HCT116 (cell line): Measurements from ENCODE around the gene HHIPL1. TPM values are rescaled to one million over a fixed set of nuclear protein-coding genes. Genes with fewer than 3 reads are reported as not detected.

ENCODE experiments used
- ATAC-seq: fragments of 200-7000 bp; cut with Tn5 transposase; 2 replicates; pipeline ENCODE4 v1.9.1; 2020; ENCODE audit warnings: mild to moderate bottlenecking, moderate library complexity
- BruUV-seq: library from RNA; stranded (reverse); fragments of 400-500 nt; replicated peaks from 2 replicates; lab custom pipeline; 2021; lab: Mats Ljungman, UMichigan
- CTCF ChIA-PET: fragments of 300-600 bp; sonication (Branson Sonifier 250); formaldehyde crosslinking; loops from one replicate; lab custom pipeline; 2021; ENCODE audit warnings: antibody characterized with exemption; lab: Charles Lee
- POLR2A ChIA-PET: fragments of 300-600, 350-600 bp; sonication (Branson Sonifier 250); formaldehyde crosslinking; loops from one replicate; lab custom pipeline; 2021; ENCODE audit warnings: antibody characterized with exemption; lab: Charles Lee
- RAD21 ChIA-PET, 2 experiments: fragments of 300-600 bp; sonication (Branson Sonifier 250); formaldehyde crosslinking; loops; one replicate each; lab custom pipeline; 2023; ENCODE audit warnings: low total read pairs in 2 of 2; ENCODE audit not compliant: uncharacterized antibody in 2 of 2, unreplicated experiment in 2 of 2, low non-redundant PET in 1 of 2; lab: Charles Lee
- DNase-seq: peaks from one replicate; pipeline ENCODE4 v3.0.0-alpha.2; 2010; ENCODE audit warnings: low read depth, low spot score
- H2AFZ ChIP-seq: fragments of 200-600 bp; shearing (Covaris generic), sonication (generic); 2 replicates; pipeline ENCODE4 v1.6.1; 2017; ENCODE audit warnings: low read depth, mixed run types, mixed read lengths, antibody characterized with exemption, low read length; ENCODE audit not compliant: poor library complexity, severe bottlenecking
- H3K27ac ChIP-seq: 2 replicates; pipeline ENCODE4 v1.5.1; 2012; ENCODE audit warnings: low read depth, low read length
- H3K27me3 ChIP-seq: fragments of 200-600 bp; sonication (generic); 2 replicates; pipeline ENCODE4 v1.6.1; 2016; ENCODE audit warnings: mixed run types, low read length, mixed read lengths; ENCODE audit not compliant: insufficient read depth
- H3K36me3 ChIP-seq, 2 experiments: fragments of 200-500 bp in 1 of 2; fragments of 200-600 bp in 1 of 2; sonication (Bioruptor generic) in 1 of 2; sonication (generic) in 1 of 2; 2 replicates each; pipeline versions ENCODE4 v1.5.1 to v1.6.1; 2014 to 2016; ENCODE audit warnings: low read length in 2 of 2, inconsistent platforms in 1 of 2, mixed read lengths in 1 of 2, mixed run types in 1 of 2; ENCODE audit not compliant: insufficient read depth in 2 of 2, control insufficient read depth in 1 of 2
- H3K4me1 ChIP-seq, 2 experiments: fragments of 200-600 bp in 1 of 2; sonication (generic) in 1 of 2; 2 replicates each; pipeline versions ENCODE4 v1.5.1 to v1.6.1; 2012 to 2017; ENCODE audit warnings: low read length in 2 of 2, inconsistent platforms in 1 of 2, mild to moderate bottlenecking in 1 of 2, mixed read lengths in 1 of 2, mixed run types in 1 of 2, moderate library complexity in 1 of 2; ENCODE audit not compliant: insufficient read depth in 2 of 2, control insufficient read depth in 1 of 2
- H3K4me2 ChIP-seq: fragments of 200-600 bp; sonication (generic); 2 replicates; pipeline ENCODE4 v1.6.1; 2017; ENCODE audit warnings: mixed run types, low read length, mixed read lengths
- H3K4me3 ChIP-seq, 2 experiments: fragments of 200-600 bp in 1 of 2; sonication (generic) in 1 of 2; replicated peaks in 1 of 2; 2 replicates each; pipeline ENCODE4 v1.5.1; 2011 to 2016; ENCODE audit warnings: low read length in 2 of 2, control low read depth in 1 of 2, low read depth in 1 of 2, mild to moderate bottlenecking in 1 of 2, mixed read lengths in 1 of 2, mixed run types in 1 of 2
- H3K79me2 ChIP-seq: fragments of 200-600 bp; sonication (generic); 2 replicates; pipeline ENCODE4 v1.6.1; 2017; ENCODE audit warnings: mild to moderate bottlenecking, mixed run types, low read length, moderate library complexity, mixed read lengths; ENCODE audit not compliant: insufficient read depth
- H3K9ac ChIP-seq: fragments of 200-600 bp; sonication (generic); 2 replicates; pipeline ENCODE4 v1.6.1; 2016; ENCODE audit warnings: low read length, mixed read lengths
- H3K9me2 ChIP-seq: fragments of 200-600 bp; sonication (generic), shearing (Covaris generic); 2 replicates; pipeline ENCODE4 v1.6.1; 2017; ENCODE audit warnings: mixed run types, mild to moderate bottlenecking, moderate library complexity; ENCODE audit not compliant: insufficient read depth
- H3K9me3 ChIP-seq, 2 experiments: fragments of 200-500 bp in 1 of 2; fragments of 200-600 bp in 1 of 2; sonication (Bioruptor generic) in 1 of 2; sonication (generic) in 1 of 2; 2 replicates each; pipeline ENCODE4 v1.6.1; 2014 to 2017; ENCODE audit warnings: low read length in 2 of 2, mixed read lengths in 2 of 2, inconsistent platforms in 1 of 2, low read depth in 1 of 2, mild to moderate bottlenecking in 1 of 2, mixed run types in 1 of 2, moderate library complexity in 1 of 2; ENCODE audit not compliant: control insufficient read depth in 1 of 2, insufficient read depth in 1 of 2
- H4K20me1 ChIP-seq: fragments of 200-600 bp; sonication (generic), shearing (Covaris generic); 2 replicates; pipeline ENCODE4 v1.6.1; 2017; ENCODE audit warnings: mixed run types, mild to moderate bottlenecking, moderate library complexity; ENCODE audit not compliant: insufficient read depth
- CBX3 ChIP-seq: IDR thresholded peaks from 2 replicates; pipeline ENCODE4 v1.6.1; 2012; ENCODE audit warnings: low read depth
- CTCF ChIP-seq, 3 experiments: fragments of 200-600 bp in 1 of 3; sonication (generic) in 1 of 3; IDR thresholded peaks in 2 of 3; conservative IDR thresholded peaks in 1 of 3; 2 replicates each; pipeline ENCODE4 v1.5.1; 2012 to 2017; ENCODE audit warnings: low read depth in 2 of 3, low read length in 2 of 3, antibody characterized with exemption in 1 of 3, borderline replicate concordance in 1 of 3, control low read depth in 1 of 3, mild to moderate bottlenecking in 1 of 3, mixed read lengths in 1 of 3, mixed run types in 1 of 3, moderate library complexity in 1 of 3; ENCODE audit not compliant: insufficient read depth in 1 of 3
- EGR1 ChIP-seq: IDR thresholded peaks from 2 replicates; pipeline ENCODE4 v1.6.1; 2012; ENCODE audit warnings: low read depth
- ELF1 ChIP-seq: IDR thresholded peaks from 2 replicates; pipeline ENCODE4 v1.6.1; 2012; ENCODE audit warnings: low read depth, borderline replicate concordance
- EZH2phosphoT487 ChIP-seq: fragments of 200-600 bp; IDR thresholded peaks from 2 replicates; pipeline ENCODE4 v1.6.1; 2018; ENCODE audit warnings: antibody characterized with exemption, borderline replicate concordance
- POLR2A ChIP-seq: IDR thresholded peaks from 2 replicates; pipeline ENCODE4 v1.7.0; 2011; ENCODE audit warnings: borderline replicate concordance; ENCODE audit not compliant: insufficient read depth, insufficient read length; ENCODE audit errors: extremely low read depth
- POLR2AphosphoS5 ChIP-seq: IDR thresholded peaks from 2 replicates; pipeline ENCODE4 v1.6.1; 2011; ENCODE audit warnings: mild to moderate bottlenecking, low read depth, low read length, moderate library complexity
- REST ChIP-seq: IDR thresholded peaks from 2 replicates; pipeline ENCODE4 v1.6.1; 2012; ENCODE audit warnings: low read depth
- SIN3A ChIP-seq: IDR thresholded peaks from 2 replicates; pipeline ENCODE4 v1.6.1; 2012; ENCODE audit warnings: low read depth
- SP1 ChIP-seq: IDR thresholded peaks from 2 replicates; pipeline ENCODE4 v1.6.1; 2012; ENCODE audit warnings: low read depth
- SRF ChIP-seq: IDR thresholded peaks from 2 replicates; pipeline ENCODE4 v1.6.1; 2012; ENCODE audit warnings: low read depth
- TCF7L2 ChIP-seq: IDR thresholded peaks from 2 replicates; pipeline ENCODE4 v1.7.0; 2011; ENCODE audit warnings: borderline replicate concordance, inconsistent platforms; ENCODE audit not compliant: insufficient read depth, insufficient read length; ENCODE audit errors: extremely low read depth
- YY1 ChIP-seq: IDR thresholded peaks from 2 replicates; pipeline ENCODE4 v1.6.1; 2011; ENCODE audit warnings: low read length, low read depth, moderate library complexity, mild to moderate bottlenecking; ENCODE audit not compliant: insufficient replicate concordance; ENCODE audit errors: extremely low read depth
- ZBTB33 ChIP-seq: IDR thresholded peaks from 2 replicates; pipeline ENCODE4 v1.6.1; 2011; ENCODE audit warnings: mild to moderate bottlenecking, low read length, moderate library complexity; ENCODE audit not compliant: insufficient replicate concordance; ENCODE audit errors: extremely low read depth
- ZNF274 ChIP-seq: fragments of 200-500 bp; sonication (Bioruptor generic); IDR thresholded peaks from 2 replicates; pipeline ENCODE4 v1.6.1; 2014; ENCODE audit warnings: mild to moderate bottlenecking, low read depth, low read length, inconsistent platforms
- intact Hi-C: fragments of 100-400 bp; cut with micrococcal nuclease; formaldehyde crosslinking; loops from 2 replicates; pipeline ENCODE4 v1.10.0; 2022
- total RNA-seq: library from RNA; stranded (reverse); gene quantifications from one replicate; pipeline ENCODE4 v1.2.1, GENCODE V29; 2021; ENCODE audit not compliant: unreplicated experiment

The HHIPL1 gene
- total RNA-seq, 1 experiment from 2014 or later = not detected

- CTCF ChIA-PET = no interaction called here
- no TSS peak for BruUV-seq
- no peak for ATAC-seq
These were observed 81.0 kb downstream of the HHIPL1 start for GRCh38 chr14:99725774-99726537.

GRCh38 chr14:99726538-99727095 is 81.7 kb downstream of the HHIPL1 start:
- ChIA-PET POLR2A (no interaction called here), RAD21 (no interaction called here), CTCF (no interaction called here)
- DNase-seq = no peak
- Histone ChIP-seq H3K79me2 (no peaks in the 10 kb centered on the region), H3K9ac (no peak overlapping the region), H3K9me3 (no peaks in the 10 kb centered on the region), H3K4me2 (no peak overlapping the region), H3K27me3 (no peaks in the 10 kb centered on the region), H3K9me2 (no peaks in the 10 kb centered on the region), H4K20me1 (no peaks in the 10 kb centered on the region), H3K36me3 (no peaks in the 10 kb centered on the region), H3K4me1 (peaks cover 6 to 11% of the 10 kb centered on the region in 2 experiments; a peak in 2 of 4 replicates), H3K27ac (no peak overlapping the region), H2AFZ (no peak overlapping the region), H3K4me3 (no peak overlapping the region)
- BruUV-seq = no TSS peak
- no peak for ATAC-seq
- intact Hi-C loops = no loop called here
- no peak for TF ChIP-seq CTCF (IDR thresholded peaks at IDR 0.05 in 2 of 3, conservative IDR thresholded peaks at IDR 0.05 in 1 of 3; ENCODE audit: borderline replicate concordance in 1 of 3, insufficient read depth in 1 of 3, low read depth in 2 of 3, low read length in 2 of 3)
- TF ChIP-seq SRF = no peak
- TF ChIP-seq ZBTB33 = no peak
- no peak for TF ChIP-seq REST
- TF ChIP-seq SIN3A = no peak

More at GRCh38 chr14:99725774-99726537, 81.0 kb downstream of the HHIPL1 start:
- POLR2A ChIA-PET = no interaction called here
- Histone ChIP-seq H3K4me2 (no peak overlapping the region), H3K4me1 (peaks cover 6 to 11% of the 10 kb centered on the region in 2 experiments; a peak in 2 of 4 replicates), H3K27me3 (no peaks in the 10 kb centered on the region), H3K4me3 (no peak overlapping the region), H3K9me2 (no peaks in the 10 kb centered on the region), H2AFZ (no peak overlapping the region), H3K9ac (no peak overlapping the region), H4K20me1 (no peaks in the 10 kb centered on the region), H3K27ac (no peak overlapping the region), H3K36me3 (no peaks in the 10 kb centered on the region), H3K79me2 (no peaks in the 10 kb centered on the region), H3K9me3 (no peaks in the 10 kb centered on the region)
- DNase-seq = no peak
- intact Hi-C loops = no loop called here
- no peak for TF ChIP-seq ZNF274
- TF ChIP-seq POLR2A = no peak
- TF ChIP-seq POLR2AphosphoS5 = no peak
- no peak for TF ChIP-seq YY1
- no peak for TF ChIP-seq ELF1
- TF ChIP-seq TCF7L2 = no peak
- TF ChIP-seq SP1 = no peak
- no peak for TF ChIP-seq SRF
- no peak for TF ChIP-seq EZH2phosphoT487
- TF ChIP-seq CBX3 = no peak
- TF ChIP-seq EGR1 = no peak
- RAD21 ChIA-PET = no interaction called here
